ENCODE measurements around the gene IER3.
A peak's percentile ranks its signal among the peaks of the same experiment; 100 is the strongest.

- TF ChIP-seq CTCF (IDR thresholded peaks at IDR 0.05 in 2 of 3, conservative IDR thresholded peaks at IDR 0.05 in 1 of 3; ENCODE audit: insufficient read depth in 2 of 3, low read depth in 1 of 3, low read length in 3 of 3) = peak in 2 of 3 experiments; percentile 25 to 33; a peak in 3 of 6 replicates
- no peak for TF ChIP-seq CREB1 (IDR thresholded peaks at IDR 0.05)
- no peak for TF ChIP-seq CREB1 (CRISPR knock-in tag; IDR thresholded peaks at IDR 0.05)
- TF ChIP-seq TFAP4 (CRISPR knock-in tag; IDR thresholded peaks at IDR 0.05; ENCODE audit: borderline replicate concordance) = no peak
Measured at GRCh38 chr6:30727920-30728553, 16.3 kb downstream of the IER3 start.
